Hematopoietic multipotent progenitor cell treated with erythropoietin and hydrocortisone succinate and interleukin-3 and kit ligand, for 4 days (in vitro differentiated cells): Measurements from ENCODE around the gene NRXN3.
A peak's percentile ranks its signal among the peaks of the same experiment; 100 is the strongest.

Experiments used
- DNase-seq: peaks from one replicate; pipeline ENCODE4 v3.0.0-alpha.2; 2015

NRXN3 gene

GRCh38 chr14:79274641-79275291 is 1104.6 kb downstream of the NRXN3 start:
- no peak for DNase-seq

GRCh38 chr14:79275292-79275655 is 1105.1 kb downstream of the NRXN3 start:
- no peak for DNase-seq

GRCh38 chr14:79278286-79278797 is 1108.2 kb downstream of the NRXN3 start:
- DNase-seq, result no peak

GRCh38 chr14:79278798-79279644 is 1108.8 kb downstream of the NRXN3 start:
- peak; percentile 85 for DNase-seq

DNA sequence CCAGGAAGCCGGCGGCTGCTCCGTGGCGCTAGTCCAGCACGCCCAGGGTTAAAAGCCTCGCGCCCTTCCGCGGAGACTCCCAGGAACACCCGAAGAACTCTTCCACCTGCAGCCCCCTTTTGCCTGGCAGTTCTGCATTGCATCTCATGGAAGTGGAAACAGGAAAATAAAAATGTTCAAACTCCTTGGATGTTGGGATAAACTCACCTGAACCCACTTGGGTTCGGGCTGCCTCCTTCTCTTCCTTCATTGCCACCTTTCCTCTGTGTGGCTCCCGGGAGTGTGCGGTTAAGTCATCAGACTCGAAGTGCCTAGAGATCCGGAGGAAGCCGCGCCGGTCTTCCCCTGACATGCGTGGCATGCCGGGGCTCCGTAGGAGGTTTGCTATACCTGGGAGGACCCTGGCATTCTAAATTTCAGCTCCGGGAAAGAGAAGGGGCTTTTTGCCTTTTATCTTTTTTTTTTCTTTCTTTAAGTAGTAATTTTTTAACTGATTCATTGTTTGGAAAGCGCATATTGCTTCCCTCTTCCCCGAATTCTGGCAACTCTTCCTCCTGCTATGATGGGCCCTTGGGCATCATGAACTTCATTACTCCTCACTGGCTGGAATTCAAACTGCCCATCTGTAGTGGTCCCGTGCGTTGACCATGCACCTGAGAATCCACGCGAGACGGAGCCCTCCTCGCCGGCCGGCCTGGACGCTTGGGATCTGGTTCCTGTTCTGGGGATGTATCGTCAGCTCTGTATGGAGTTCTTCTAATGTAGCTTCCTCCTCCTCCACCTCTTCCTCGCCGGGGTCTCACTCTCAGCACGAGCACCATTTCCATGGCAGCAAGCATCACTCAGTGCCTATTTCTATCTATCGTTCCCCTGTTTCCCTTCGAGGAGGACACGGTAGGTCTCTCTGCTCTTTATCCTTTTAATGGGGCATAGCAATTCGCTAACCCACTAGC is 1109.7 kb downstream of the NRXN3 start:
- DNase-seq, result no peak

DNA sequence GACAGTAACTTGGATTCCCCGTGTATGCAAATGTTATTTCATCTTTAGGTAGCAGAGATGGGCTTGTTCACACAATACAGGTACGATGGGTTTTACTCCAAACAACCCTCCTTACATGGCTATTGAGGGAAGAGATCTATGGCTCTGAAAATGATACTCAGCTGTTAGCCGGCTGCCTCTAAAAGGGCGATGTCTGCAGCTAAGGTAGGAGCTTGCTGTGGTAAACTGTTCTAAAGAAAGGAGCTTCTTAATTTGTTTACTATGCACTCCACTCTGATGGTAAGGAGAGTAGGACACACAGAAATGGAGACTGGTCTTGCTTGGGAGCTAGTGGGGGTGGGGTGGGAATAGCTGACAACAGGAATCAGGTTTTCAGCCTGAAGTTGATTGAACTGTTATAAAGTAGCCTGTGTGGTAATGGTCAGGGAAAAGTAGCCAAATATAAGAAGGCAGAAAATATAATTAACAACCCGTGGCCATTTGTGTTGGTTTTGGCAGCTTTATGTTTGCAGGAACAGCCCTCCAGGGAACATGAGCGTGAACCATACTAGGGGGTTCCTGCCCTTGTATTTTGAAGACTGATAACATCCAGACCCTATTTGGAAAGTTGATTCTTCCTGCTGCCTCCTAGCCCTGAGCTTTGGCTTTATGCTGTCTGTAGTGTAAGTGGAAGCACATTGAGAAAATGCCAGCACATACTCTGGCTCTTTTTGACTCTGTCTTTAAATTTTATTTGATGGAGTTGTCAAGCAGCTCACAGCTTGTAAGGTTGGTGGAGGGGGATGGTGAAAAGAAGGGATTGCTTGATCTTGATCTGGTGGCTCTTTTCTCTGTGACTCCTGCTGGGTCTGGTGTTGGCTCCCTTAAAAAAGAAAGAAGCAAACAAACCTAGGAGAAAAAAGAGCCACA is 1111.3 kb downstream of the NRXN3 start:
- no peak for DNase-seq

GRCh38 chr14:79284621-79285020 is 1114.4 kb downstream of the NRXN3 start:
- DNase-seq, result no peak

DNA sequence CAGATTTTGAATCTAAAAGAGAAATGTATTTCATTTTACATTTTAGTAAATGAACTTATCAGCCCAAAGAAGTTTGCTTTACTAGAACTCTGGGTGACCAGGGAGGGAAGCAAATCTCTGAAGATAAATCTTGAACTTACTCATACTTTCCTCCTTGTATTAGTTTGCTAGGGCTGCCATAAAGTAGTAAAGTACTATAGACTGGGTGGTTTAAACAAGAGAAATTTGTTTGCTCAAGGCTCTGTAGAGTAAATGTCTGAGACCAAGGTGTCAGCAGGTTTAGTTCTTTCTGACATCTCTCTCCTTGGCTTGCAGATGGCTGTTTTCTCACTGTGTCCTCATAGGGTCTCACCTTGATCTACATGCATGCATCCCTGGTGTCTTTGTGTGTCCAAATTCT is 1115.1 kb downstream of the NRXN3 start:
- DNase-seq, result no peak

- no peak for DNase-seq
These were observed 1117.8 kb downstream of the NRXN3 start for GRCh38 chr14:79287976-79288375.

DNA sequence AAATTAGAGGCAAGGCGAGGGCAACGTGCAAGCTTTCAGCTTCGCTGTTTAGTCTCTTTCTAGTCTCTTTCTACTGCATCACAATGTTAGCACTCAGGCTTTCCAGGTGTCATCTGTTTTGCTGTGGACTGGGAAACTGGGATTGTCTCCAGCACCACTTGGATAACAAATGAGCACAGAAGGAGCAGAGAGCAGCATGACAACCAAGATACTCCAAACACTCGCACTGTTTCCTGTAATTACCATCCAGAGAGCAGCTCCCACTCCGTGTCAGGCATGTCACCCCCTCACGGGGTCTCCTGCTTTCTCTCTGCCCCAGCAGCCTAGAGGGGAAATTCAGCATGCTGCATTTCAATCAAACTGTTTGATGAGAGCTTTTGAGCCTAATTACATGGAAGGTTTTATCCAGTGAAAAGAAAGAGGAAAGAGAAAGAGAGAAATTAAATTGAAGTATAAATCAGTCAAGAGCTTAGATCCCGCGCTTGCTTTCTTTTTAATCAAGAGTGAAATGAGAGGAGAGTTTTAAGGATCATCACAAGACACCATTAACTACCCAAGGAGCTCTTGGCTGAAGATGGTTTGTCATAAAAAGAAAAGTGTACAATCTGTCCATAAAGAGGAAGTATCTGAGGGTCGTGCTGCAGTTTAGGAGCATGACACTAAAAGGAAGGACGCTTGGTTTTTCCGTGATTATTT is 1123.5 kb downstream of the NRXN3 start:
- DNase-seq, result no peak

GRCh38 chr14:79294499-79294898 is 1124.3 kb downstream of the NRXN3 start:
- DNase-seq, result no peak

- DNase-seq, result no peak
These were observed 1125.2 kb downstream of the NRXN3 start for GRCh38 chr14:79295385-79295784.

- no peak for DNase-seq
These were observed 1128.2 kb downstream of the NRXN3 start for GRCh38 chr14:79298373-79298772.

- no peak for DNase-seq
These were observed 1129.0 kb downstream of the NRXN3 start for GRCh38 chr14:79299162-79299561.

GRCh38 chr14:79304279-79304678 is 1134.1 kb downstream of the NRXN3 start:
- no peak for DNase-seq

DNA sequence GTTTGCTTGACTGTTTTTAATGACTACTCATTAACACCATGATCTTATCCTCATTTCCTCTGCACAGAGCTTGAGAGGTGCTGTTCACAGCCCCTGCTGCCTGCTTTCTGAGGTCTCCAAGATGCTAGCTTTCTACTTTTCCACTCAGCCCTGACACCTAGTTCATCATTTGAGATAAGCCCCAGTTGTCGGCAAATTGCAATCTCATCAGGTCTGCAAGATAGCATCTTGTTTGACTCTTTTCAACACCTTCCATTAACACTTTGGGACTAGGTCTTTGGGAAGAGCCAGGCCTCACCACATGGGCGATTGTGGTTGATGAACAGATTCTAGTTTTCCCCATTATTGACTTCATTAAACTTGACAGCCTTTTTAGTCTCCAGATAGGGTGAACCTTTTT is 1136.4 kb downstream of the NRXN3 start:
- no peak for DNase-seq

DNA sequence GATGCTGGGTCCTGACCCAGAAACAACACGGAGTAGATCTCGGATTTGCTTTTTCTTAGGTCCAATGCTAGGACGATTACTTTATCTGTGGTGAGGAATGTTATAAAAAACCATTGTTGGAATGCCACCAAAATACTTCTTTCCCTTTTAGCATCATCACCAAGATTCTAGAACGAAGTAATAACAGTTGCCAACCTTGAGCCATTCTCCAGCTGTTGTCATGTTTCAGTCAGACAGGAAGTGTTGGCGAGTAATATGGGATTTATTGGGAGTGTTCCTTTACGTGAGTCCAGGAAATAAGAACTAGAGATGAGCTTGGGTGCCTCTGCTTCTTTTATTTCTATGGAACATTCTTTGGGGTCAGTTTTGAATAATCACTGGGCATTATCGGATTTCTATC is 1148.2 kb downstream of the NRXN3 start:
- DNase-seq, result no peak

- DNase-seq, result no peak
These were observed 1150.4 kb downstream of the NRXN3 start for GRCh38 chr14:79320561-79320960.

GRCh38 chr14:79321070-79321469 is 1150.9 kb downstream of the NRXN3 start:
- no peak for DNase-seq

DNA sequence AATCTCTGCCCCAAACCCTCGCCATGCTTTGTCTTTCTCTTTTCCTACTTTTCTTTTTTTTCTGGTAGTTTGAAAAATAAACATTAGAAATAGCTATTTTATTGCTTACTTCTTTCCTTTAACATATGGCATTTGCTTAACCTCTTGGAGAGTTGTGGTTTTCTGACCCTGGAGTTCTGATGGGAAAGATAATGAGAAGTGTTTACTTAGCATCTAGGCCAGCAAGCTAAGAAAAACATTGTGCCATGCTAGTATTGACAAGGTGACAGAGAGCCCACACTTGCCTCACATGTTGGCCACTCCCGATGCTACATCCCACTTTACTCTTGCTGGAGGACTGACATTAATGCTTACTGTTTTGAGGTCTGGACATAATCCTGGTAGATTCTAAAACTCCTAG is 1154.9 kb downstream of the NRXN3 start:
- DNase-seq, result no peak

GRCh38 chr14:79325557-79325956 is 1155.4 kb downstream of the NRXN3 start:
- DNase-seq, result no peak
